Measurements from ENCODE around the gene MAGI2.

- TF ChIP-seq CTCF (IDR thresholded peaks at IDR 0.05; ENCODE audit: low read depth, low read length, poor library complexity, severe bottlenecking) (no peak), EZH2phosphoT487 (IDR thresholded peaks at IDR 0.05; ENCODE audit: borderline replicate concordance, low read length) (no peak)
Observed at GRCh38 chr7:78690174-78690573, 763.3 kb downstream of the MAGI2 start.
